GDM1 (cell line): ENCODE data around the gene MTM1.

ENCODE experiments used
- DNase-seq: peaks from one replicate; lab custom pipeline; 2025; lab: John Stamatoyannopoulos, UW

MTM1 gene

GRCh38 chrX:150719621-150720020 is 151.2 kb downstream of the MTM1 start:
- DNase-seq, result no peak
